Measurements from ENCODE around the gene RFX5. TPM values are rescaled to one million over a fixed set of nuclear protein-coding genes. Genes with fewer than 3 reads are reported as not detected.

Gene RFX5
- 19.0 and 68.0 TPM in 2 replicates for total RNA-seq

GRCh38 chr1:151346769-151347522, at the start of gene RFX5:
Gene RFX5, minus strand, starts transcription at chr1:151347252. Its CDS starts 932 bp downstream, at chr1:151346320.

GRCh38 chr1:151372058-151372934, 25.2 kb upstream of the RFX5 start, which contains the start of gene SELENBP1:
Gene SELENBP1, minus strand, starts transcription at chr1:151372705. Its CDS starts 64 bp downstream, at chr1:151372641.

GRCh38 chr1:151327223-151327902, 19.7 kb downstream of the RFX5 start, which contains the start of gene PI4KB:
Gene PI4KB, minus strand, starts transcription at chr1:151327416. Its CDS starts 10,935 bp downstream, at chr1:151316481.

Other genes with a start within 250 kb of the RFX5 start
- gene SEMA6C, start 200.6 kb downstream of the RFX5 start, total RNA-seq: 0.21 and 0.48 TPM in 2 replicates
- gene TNFAIP8L2, start 190.6 kb downstream of the RFX5 start, total RNA-seq: not detected in 2 replicates
- 4.8 and 7.9 TPM in 2 replicates for gene LYSMD1, start 181.3 kb downstream of the RFX5 start, total RNA-seq
- gene SCNM1, start 181.1 kb downstream of the RFX5 start, total RNA-seq: 20.2 and 26.4 TPM in 2 replicates
- gene TMOD4, start 171.3 kb downstream of the RFX5 start, total RNA-seq: not detected in 2 replicates
- gene VPS72, start 157.1 kb downstream of the RFX5 start, total RNA-seq: 58.2 and 79.0 TPM in 2 replicates
- gene PIP5K1A, start 148.7 kb downstream of the RFX5 start, total RNA-seq: 48.0 and 60.2 TPM in 2 replicates
- gene PSMD4, start 92.5 kb downstream of the RFX5 start, total RNA-seq: 171 and 208 TPM in 2 replicates
- gene ZNF687, start 65.0 kb downstream of the RFX5 start, total RNA-seq: 10.9 and 11.3 TPM in 2 replicates
- gene PI4KB, start 19.8 kb downstream of the RFX5 start, total RNA-seq: 22.0 and 28.0 TPM in 2 replicates
- gene SELENBP1, start 25.5 kb upstream of the RFX5 start, total RNA-seq: 3.6 and 8.5 TPM in 2 replicates
- 319 and 373 TPM in 2 replicates for gene PSMB4, start 52.3 kb upstream of the RFX5 start, total RNA-seq
- 6.8 and 11.3 TPM in 2 replicates for gene POGZ, start 112.2 kb upstream of the RFX5 start, total RNA-seq
- 3.4 and 4.6 TPM in 2 replicates for gene CGN, start 164.1 kb upstream of the RFX5 start, total RNA-seq
- gene TUFT1, start 193.1 kb upstream of the RFX5 start, total RNA-seq: 15.1 and 50.6 TPM in 2 replicates

All from tracheal epithelial cell (primary cell).